GM23338 (cell line): ENCODE data around the gene BOK. TPM values are rescaled to one million over a fixed set of nuclear protein-coding genes. Genes with fewer than 3 reads are reported as not detected.

ENCODE experiments used
- ATAC-seq: fragments of 200-7000 bp; cut with Tn5 transposase; 3 replicates; pipeline ENCODE4 v1.9.1; 2020
- DNase-seq: peaks from one replicate; pipeline ENCODE4 v3.0.0-alpha.2; 2015; ENCODE audit warnings: low spot score
- H2AFZ ChIP-seq: fragments of 200-600 bp; sonication (generic); 2 replicates; pipeline ENCODE4 v1.8.0; 2016; ENCODE audit warnings: antibody characterized with exemption, mild to moderate bottlenecking, moderate library complexity
- H3F3A ChIP-seq: fragments of 200-600 bp; sonication (generic); replicated peaks from 2 replicates; pipeline ENCODE4 v1.8.0; 2017; ENCODE audit warnings: antibody characterized with exemption, mixed run types, low read depth
- H3K27ac ChIP-seq: fragments of 200-600 bp; sonication (generic); 2 replicates; pipeline ENCODE4 v1.6.1; 2016; ENCODE audit warnings: low read depth
- H3K27me3 ChIP-seq: fragments of 200-600 bp; sonication (generic); 2 replicates; pipeline ENCODE4 v1.8.0; 2016; ENCODE audit warnings: mild to moderate bottlenecking, mixed run types, moderate library complexity; ENCODE audit not compliant: insufficient read depth
- H3K36me3 ChIP-seq: fragments of 200-600 bp; sonication (generic); 2 replicates; pipeline ENCODE4 v1.8.0; 2016; ENCODE audit warnings: mild to moderate bottlenecking; ENCODE audit not compliant: insufficient read depth
- H3K4me1 ChIP-seq: fragments of 200-600 bp; sonication (generic); 2 replicates; pipeline ENCODE4 v1.8.0; 2016; ENCODE audit warnings: mild to moderate bottlenecking, moderate library complexity; ENCODE audit not compliant: insufficient read depth
- H3K4me2 ChIP-seq: fragments of 200-600 bp; sonication (generic); 2 replicates; pipeline ENCODE4 v1.7.1; 2017; ENCODE audit warnings: mixed run types
- H3K4me3 ChIP-seq: fragments of 200-600 bp; sonication (generic); 2 replicates; pipeline ENCODE4 v1.6.1; 2016; ENCODE audit warnings: mixed run types
- H3K79me2 ChIP-seq: fragments of 200-600 bp; sonication (generic); replicated peaks from 2 replicates; pipeline ENCODE4 v1.8.0; 2017; ENCODE audit warnings: mild to moderate bottlenecking; ENCODE audit not compliant: insufficient read depth
- H3K9me2 ChIP-seq: fragments of 200-600 bp; sonication (generic); 2 replicates; pipeline ENCODE4 v1.8.0; 2017; ENCODE audit not compliant: insufficient read depth
- H4K20me1 ChIP-seq: fragments of 200-600 bp; sonication (generic); replicated peaks from 2 replicates; pipeline ENCODE4 v1.8.0; 2017; ENCODE audit warnings: mild to moderate bottlenecking; ENCODE audit not compliant: insufficient read depth
- H3K27ac Mint-ChIP-seq: 2 replicates; pipeline ENCODE4 v1.8.0; 2020; ENCODE audit warnings: inconsistent platforms, mild to moderate bottlenecking, moderate library complexity, mixed read lengths
- H3K27me3 Mint-ChIP-seq: 3 replicates; pipeline ENCODE4 v1.8.0; 2022; ENCODE audit warnings: low read depth, mild to moderate bottlenecking, moderate library complexity, mixed read lengths, inconsistent platforms; ENCODE audit not compliant: insufficient read depth, poor library complexity
- H3K36me3 Mint-ChIP-seq: 3 replicates; pipeline ENCODE4 v1.8.0; 2021; ENCODE audit warnings: low read depth, mild to moderate bottlenecking, inconsistent platforms, moderate library complexity, mixed read lengths
- H3K4me1 Mint-ChIP-seq: 3 replicates; pipeline ENCODE4 v1.8.0; 2020; ENCODE audit warnings: mild to moderate bottlenecking, inconsistent platforms, mixed read lengths
- H3K4me3 Mint-ChIP-seq: 3 replicates; pipeline ENCODE4 v1.8.0; 2021; ENCODE audit warnings: moderate library complexity, mild to moderate bottlenecking, inconsistent platforms, mixed read lengths
- H3K9me3 Mint-ChIP-seq: 3 replicates; pipeline ENCODE4 v1.8.0; 2020; ENCODE audit warnings: moderate library complexity, mild to moderate bottlenecking, inconsistent platforms, mixed read lengths
- CREB1 ChIP-seq: fragments of 250-450 bp; sonication (Bioruptor Pico); IDR thresholded peaks from 2 replicates; pipeline ENCODE4 v1.5.0; 2020; ENCODE audit warnings: low read depth, mild to moderate bottlenecking, moderate library complexity
- EZH2 ChIP-seq: fragments of 200-600 bp; sonication (generic); IDR thresholded peaks from one replicate; pipeline ENCODE4 v1.8.0; 2017; ENCODE audit warnings: antibody characterized with exemption, mild to moderate bottlenecking, low read depth; ENCODE audit not compliant: unreplicated experiment
- EZH2phosphoT487 ChIP-seq: fragments of 200-600 bp; sonication (generic); IDR thresholded peaks from one replicate; pipeline ENCODE4 v1.8.1; 2018; ENCODE audit warnings: antibody characterized with exemption; ENCODE audit not compliant: unreplicated experiment
- JUNB ChIP-seq: IDR thresholded peaks from one replicate; pipeline ENCODE4 v1.6.1; 2016; ENCODE audit warnings: antibody characterized with exemption; ENCODE audit not compliant: unreplicated experiment
- NANOG ChIP-seq: IDR thresholded peaks from 2 replicates; pipeline ENCODE4 v1.6.1; 2016; ENCODE audit warnings: antibody characterized with exemption, borderline replicate concordance
- POLR2AphosphoS5 ChIP-seq: IDR thresholded peaks from 2 replicates; pipeline ENCODE4 v1.6.1; 2016; ENCODE audit warnings: antibody characterized with exemption, low read depth
- ZNF114 ChIP-seq: fragments of 250-450 bp; sonication (Bioruptor Pico); IDR thresholded peaks from 2 replicates; pipeline ENCODE4 v1.5.0; 2020; ENCODE audit warnings: mild to moderate bottlenecking, moderate library complexity
- long read RNA-seq: library from polyadenylated mRNA; unstranded; transcript quantifications from one replicate; pipeline ENCODE4 v2.0.0, GENCODE V29; 2020; ENCODE audit not compliant: unreplicated experiment
- polyA plus RNA-seq: library from polyadenylated mRNA; unstranded; fragments of >200 nt; fragmentation: Nextera tagmentation; extraction: Ambion mirVana; gene quantifications from 2 replicates; pipeline ENCODE4 v1.2.1, GENCODE V29; 2016
- total RNA-seq: library from RNA; depleted of rRNA; stranded (reverse); fragments of >200 nt; shearing (Covaris generic); gene quantifications from 2 replicates; pipeline ENCODE4 v1.2.3, GENCODE V29; 2014; rRNA removed
- TF ChIP-seq, protein P1 (sequence below): IDR thresholded peaks from one replicate; pipeline ENCODE4 v1.6.1; 2018; ENCODE audit warnings: antibody characterized with exemption; ENCODE audit not compliant: unreplicated experiment
- TF ChIP-seq, protein P2 (sequence below): IDR thresholded peaks from 2 replicates; pipeline ENCODE4 v1.6.1; 2016; ENCODE audit warnings: antibody characterized with exemption

Gene BOK, protein sequence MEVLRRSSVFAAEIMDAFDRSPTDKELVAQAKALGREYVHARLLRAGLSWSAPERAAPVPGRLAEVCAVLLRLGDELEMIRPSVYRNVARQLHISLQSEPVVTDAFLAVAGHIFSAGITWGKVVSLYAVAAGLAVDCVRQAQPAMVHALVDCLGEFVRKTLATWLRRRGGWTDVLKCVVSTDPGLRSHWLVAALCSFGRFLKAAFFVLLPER
- total RNA-seq (33.4 and 36.7 TPM in 2 replicates), polyA plus RNA-seq (13.5 and 13.6 TPM in 2 replicates)
- long read RNA-seq, transcript BOK-201 (5 exons, 2,657 nt): major isoform, 22 of 42 reads
- long read RNA-seq, partial matches to known transcripts: 9 of 42 reads
- long read RNA-seq, other reads (novel, unspliced or antisense): 11 of 42 reads

DNA sequence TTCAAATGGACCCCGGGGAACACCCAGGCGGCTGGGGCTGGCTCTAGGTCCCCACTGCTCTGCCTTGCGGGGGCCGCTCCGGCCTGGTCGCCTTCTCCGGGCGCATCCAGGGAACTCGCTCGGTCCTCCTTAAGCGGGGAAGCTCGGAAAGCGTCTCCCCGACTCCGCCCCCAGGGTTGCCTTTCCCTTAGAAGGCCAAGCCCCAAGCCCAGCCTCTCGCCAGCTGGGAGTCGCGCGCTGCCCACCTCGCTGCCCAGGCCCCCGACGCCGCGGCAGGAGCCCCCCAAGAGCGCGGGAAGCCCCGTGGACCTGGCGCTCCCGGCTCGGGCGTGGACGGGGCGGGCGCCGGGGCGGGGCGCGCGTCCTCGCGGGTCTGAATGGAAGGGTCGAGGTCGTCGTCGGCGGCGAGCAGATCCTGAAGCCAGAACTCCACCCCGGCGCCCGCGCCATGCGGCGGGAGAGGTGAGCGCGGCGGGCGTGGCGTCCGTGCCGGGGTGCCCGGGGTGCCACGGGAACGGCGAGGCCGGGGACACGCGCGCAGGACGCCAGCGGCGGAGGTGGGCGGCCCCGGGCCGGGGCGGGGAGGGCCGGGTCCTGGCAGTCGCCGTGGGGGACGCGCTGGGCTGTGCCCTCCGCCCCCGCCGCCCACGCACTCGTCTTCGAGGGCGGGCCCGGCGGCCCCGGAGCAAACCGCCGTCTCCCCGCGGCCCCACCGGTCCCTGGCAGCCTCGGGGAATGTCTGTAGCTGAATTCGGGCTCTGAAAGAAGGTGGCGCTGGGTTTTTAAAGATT is at the start of gene BOK:
TSS of gene BOK (plus strand) at position 214 of the 791 bp plus-strand sequence. CDS start 739 bp downstream, outside the sequence.
- peaks cover 4% of the 10 kb centered on the region for H3K79me2 ChIP-seq
- H2AFZ ChIP-seq: peak within 1 kb of the TSS; percentile 73
- H3K27me3 Mint-ChIP-seq: peaks cover 30% of the 10 kb centered on the region
- peak; percentile 43; the same call in 1 of the 2 replicates for TF ChIP-seq POLR2AphosphoS5
- no peak for TF ChIP-seq JUNB
- peak within 1 kb of the TSS; percentile 87 for H3K4me2 ChIP-seq
- ATAC-seq: peak; percentile 80
- peaks cover 10% of the 10 kb centered on the region for H3K4me1 ChIP-seq
- no peak within 1 kb of the TSS for H3K27ac Mint-ChIP-seq
- peak within 1 kb of the TSS; percentile 75 for H3K4me3 Mint-ChIP-seq
- peak; percentile 96 for DNase-seq
- H3K36me3 Mint-ChIP-seq: peaks cover 8% of the 10 kb centered on the region; the same call in 2 of the 3 replicates
- H3K27ac ChIP-seq: no peak within 1 kb of the TSS
- H3K9me3 Mint-ChIP-seq: peaks cover 23% of the 10 kb centered on the region
- peaks cover 12% of the 10 kb centered on the region for H4K20me1 ChIP-seq
- H3K9me2 ChIP-seq: no peaks in the 10 kb centered on the region
- H3K27me3 ChIP-seq: peaks cover 8% of the 10 kb centered on the region; the same call in 1 of the 2 replicates
- H3F3A ChIP-seq: no peaks in the 10 kb centered on the region
- peaks cover 26% of the 10 kb centered on the region for H3K4me1 Mint-ChIP-seq
- no peaks in the 10 kb centered on the region for H3K36me3 ChIP-seq
- peak within 1 kb of the TSS; percentile 82 for H3K4me3 ChIP-seq

DNA sequence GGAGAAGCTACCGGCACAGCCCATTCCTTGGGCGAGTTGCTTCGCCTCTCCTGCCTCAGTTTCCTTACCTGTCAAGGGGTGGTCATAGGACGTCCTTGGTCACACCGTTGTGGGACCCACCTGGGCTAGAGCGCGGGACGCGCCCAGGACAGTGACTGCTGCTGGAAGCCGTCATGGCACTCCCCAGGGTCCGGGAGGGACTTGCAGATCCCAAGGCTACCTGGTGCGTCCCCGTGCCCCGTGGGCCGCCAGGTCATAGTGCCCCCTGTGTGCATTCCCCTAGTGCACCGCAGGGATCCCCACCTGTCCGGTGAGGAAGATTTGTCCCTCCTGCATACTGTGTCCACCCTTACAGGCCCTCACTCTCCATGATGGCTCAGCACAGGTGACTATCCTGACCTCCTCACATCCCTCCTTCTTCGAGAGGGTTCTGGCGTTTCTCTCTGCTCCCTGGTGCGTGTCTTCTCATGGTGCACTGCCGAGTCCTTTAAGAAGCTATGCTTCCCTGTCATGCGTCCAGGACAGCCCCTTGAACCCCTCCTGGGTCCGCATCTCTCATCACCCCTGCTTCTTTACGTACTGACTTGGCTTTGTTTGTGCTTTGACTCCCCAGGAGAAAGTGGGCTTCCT is 49.3 kb upstream of the BOK start:
- Histone ChIP-seq H3K27ac (no peak overlapping the region), H3K36me3 (no peaks in the 10 kb centered on the region), H3K4me2 (peak overlapping the region; percentile 93), H4K20me1 (peaks cover 22% of the 10 kb centered on the region; the same call in 1 of the 2 replicates), H3K27me3 (peaks cover 8% of the 10 kb centered on the region; the same call in 1 of the 2 replicates), H2AFZ (peak overlapping the region; percentile 97), H3K9me2 (no peaks in the 10 kb centered on the region), H3K4me1 (peaks cover 16% of the 10 kb centered on the region), H3K79me2 (peaks cover 34% of the 10 kb centered on the region), H3F3A (0 out of 2 replicates have a peak, but pooled peaks cover 4% of the 10 kb centered on the region), H3K4me3 (peak overlapping the region; percentile 94)
- H3K4me3 Mint-ChIP-seq: peak overlapping the region; percentile 76
- H3K4me1 Mint-ChIP-seq: peaks cover 16% of the 10 kb centered on the region
- no peak for TF ChIP-seq CREB1 (CRISPR knock-in tag)
- ATAC-seq: peak; percentile 18
- peaks cover 24% of the 10 kb centered on the region for H3K27me3 Mint-ChIP-seq
- peaks cover 21% of the 10 kb centered on the region for H3K36me3 Mint-ChIP-seq
- no peaks in the 10 kb centered on the region; the same call in 2 of the 3 replicates for H3K9me3 Mint-ChIP-seq
- H3K27ac Mint-ChIP-seq: no peak overlapping the region
- peak; percentile 40 for DNase-seq

DNA sequence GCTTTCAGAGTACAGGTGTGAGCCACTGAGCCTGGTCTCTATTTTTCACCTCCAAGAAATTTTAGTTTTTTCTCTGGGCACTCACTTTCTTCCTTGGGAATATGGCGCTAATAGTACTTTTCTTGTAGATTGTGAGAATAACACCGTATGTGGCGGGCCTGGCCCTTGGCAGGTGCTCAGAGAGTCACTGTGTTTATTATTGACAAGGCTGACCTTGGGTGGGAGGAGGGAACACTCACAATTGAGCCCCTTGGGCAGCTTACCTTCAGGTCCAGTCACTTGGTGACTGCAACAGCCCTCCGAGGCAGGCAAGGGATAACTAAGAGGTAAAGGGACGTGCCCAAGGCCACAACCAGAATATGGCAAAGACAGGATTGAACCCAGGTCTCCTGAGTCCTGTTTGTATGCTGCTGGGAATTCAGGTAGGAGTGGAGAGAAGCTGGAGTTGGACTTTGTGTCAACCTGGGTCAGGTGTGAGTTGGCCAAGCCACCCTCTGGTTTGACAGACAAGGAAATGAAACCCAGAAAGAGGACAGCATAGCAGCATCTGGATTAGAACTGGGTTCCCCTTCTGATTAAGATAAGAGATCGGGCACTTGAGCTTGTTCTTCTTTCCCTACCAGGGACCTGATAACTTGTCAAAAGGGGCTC is 47.3 kb upstream of the BOK start:
- ATAC-seq (no peak), DNase-seq (no peak)
- H3K27ac Mint-ChIP-seq: no peak overlapping the region
- Histone ChIP-seq H3K4me1 (peaks cover 13% of the 10 kb centered on the region), H3K27me3 (peaks cover 8% of the 10 kb centered on the region; the same call in 1 of the 2 replicates), H4K20me1 (peaks cover 8% of the 10 kb centered on the region; the same call in 1 of the 2 replicates), H3K36me3 (no peaks in the 10 kb centered on the region), H3F3A (peaks cover 7% of the 10 kb centered on the region; the same call in 1 of the 2 replicates), H3K4me2 (no peak overlapping the region), H3K4me3 (no peak overlapping the region), H3K79me2 (peaks cover 14% of the 10 kb centered on the region), H3K9me2 (no peaks in the 10 kb centered on the region), H2AFZ (no peak overlapping the region), H3K27ac (no peak overlapping the region)
- peaks cover 12% of the 10 kb centered on the region for H3K4me1 Mint-ChIP-seq
- peaks cover 34% of the 10 kb centered on the region for H3K27me3 Mint-ChIP-seq
- no peaks in the 10 kb centered on the region; the same call in 1 of the 3 replicates for H3K9me3 Mint-ChIP-seq
- no peak overlapping the region for H3K4me3 Mint-ChIP-seq
- H3K36me3 Mint-ChIP-seq: peaks cover 12% of the 10 kb centered on the region
- no peak for TF ChIP-seq ZNF114 (CRISPR knock-in tag)
- no peak for TF ChIP-seq CREB1 (CRISPR knock-in tag)
- TF ChIP-seq POLR2AphosphoS5: no peak
- no peak for TF ChIP-seq NANOG
- TF ChIP-seq, protein P1, sequence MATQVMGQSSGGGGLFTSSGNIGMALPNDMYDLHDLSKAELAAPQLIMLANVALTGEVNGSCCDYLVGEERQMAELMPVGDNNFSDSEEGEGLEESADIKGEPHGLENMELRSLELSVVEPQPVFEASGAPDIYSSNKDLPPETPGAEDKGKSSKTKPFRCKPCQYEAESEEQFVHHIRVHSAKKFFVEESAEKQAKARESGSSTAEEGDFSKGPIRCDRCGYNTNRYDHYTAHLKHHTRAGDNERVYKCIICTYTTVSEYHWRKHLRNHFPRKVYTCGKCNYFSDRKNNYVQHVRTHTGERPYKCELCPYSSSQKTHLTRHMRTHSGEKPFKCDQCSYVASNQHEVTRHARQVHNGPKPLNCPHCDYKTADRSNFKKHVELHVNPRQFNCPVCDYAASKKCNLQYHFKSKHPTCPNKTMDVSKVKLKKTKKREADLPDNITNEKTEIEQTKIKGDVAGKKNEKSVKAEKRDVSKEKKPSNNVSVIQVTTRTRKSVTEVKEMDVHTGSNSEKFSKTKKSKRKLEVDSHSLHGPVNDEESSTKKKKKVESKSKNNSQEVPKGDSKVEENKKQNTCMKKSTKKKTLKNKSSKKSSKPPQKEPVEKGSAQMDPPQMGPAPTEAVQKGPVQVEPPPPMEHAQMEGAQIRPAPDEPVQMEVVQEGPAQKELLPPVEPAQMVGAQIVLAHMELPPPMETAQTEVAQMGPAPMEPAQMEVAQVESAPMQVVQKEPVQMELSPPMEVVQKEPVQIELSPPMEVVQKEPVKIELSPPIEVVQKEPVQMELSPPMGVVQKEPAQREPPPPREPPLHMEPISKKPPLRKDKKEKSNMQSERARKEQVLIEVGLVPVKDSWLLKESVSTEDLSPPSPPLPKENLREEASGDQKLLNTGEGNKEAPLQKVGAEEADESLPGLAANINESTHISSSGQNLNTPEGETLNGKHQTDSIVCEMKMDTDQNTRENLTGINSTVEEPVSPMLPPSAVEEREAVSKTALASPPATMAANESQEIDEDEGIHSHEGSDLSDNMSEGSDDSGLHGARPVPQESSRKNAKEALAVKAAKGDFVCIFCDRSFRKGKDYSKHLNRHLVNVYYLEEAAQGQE: no peak
- TF ChIP-seq EZH2: no peak
- TF ChIP-seq, protein P2, sequence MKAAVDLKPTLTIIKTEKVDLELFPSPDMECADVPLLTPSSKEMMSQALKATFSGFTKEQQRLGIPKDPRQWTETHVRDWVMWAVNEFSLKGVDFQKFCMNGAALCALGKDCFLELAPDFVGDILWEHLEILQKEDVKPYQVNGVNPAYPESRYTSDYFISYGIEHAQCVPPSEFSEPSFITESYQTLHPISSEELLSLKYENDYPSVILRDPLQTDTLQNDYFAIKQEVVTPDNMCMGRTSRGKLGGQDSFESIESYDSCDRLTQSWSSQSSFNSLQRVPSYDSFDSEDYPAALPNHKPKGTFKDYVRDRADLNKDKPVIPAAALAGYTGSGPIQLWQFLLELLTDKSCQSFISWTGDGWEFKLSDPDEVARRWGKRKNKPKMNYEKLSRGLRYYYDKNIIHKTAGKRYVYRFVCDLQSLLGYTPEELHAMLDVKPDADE: no peak
- TF ChIP-seq EZH2phosphoT487: no peak
